GM18507 (cell line): ENCODE measurements around the gene TBC1D5.

Source experiments
- DNase-seq: peaks from one replicate; pipeline ENCODE4 v3.0.0; 2011; ENCODE audit warnings: low read depth; ENCODE audit not compliant: insufficient read length; ENCODE audit errors: extremely low spot score
- FAIRE-seq: peaks from 2 replicates; lab custom pipeline; 2011; peaks lifted over from hg19 to GRCh38; lab: Jason Lieb, UNC

The TBC1D5 gene

GRCh38 chr3:17187589-17188184 is 554.7 kb downstream of the TBC1D5 start:
- FAIRE-seq = no peak
- DNase-seq = no peak

DNA sequence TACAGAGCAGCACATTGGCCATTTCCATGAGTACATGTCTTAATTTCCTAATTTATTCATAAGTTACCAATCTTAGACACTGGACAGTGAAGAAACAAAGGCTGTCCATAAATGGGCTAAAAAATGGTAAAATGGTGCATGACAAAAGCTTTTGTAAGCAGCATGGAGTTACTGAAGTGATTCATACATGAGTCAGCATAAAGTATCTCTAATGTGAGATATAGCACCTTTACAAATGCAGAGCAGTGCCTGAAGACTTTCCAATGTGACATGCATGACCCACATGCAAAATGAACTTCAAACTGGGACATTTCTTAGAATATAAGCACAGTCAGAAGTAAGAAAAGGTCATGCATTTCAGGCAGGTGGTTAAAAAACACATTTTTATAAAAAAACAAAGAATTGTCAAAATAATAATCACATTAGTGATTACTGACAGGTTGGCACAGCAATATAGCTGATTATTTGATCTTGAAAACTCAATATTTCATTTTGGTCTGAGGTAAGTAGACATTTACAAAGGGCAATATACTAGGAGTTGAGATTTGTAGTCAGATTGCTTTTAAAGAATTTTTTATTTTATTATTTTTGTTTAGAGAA is 558.4 kb downstream of the TBC1D5 start:
- DNase-seq = no peak
- no peak for FAIRE-seq

DNA sequence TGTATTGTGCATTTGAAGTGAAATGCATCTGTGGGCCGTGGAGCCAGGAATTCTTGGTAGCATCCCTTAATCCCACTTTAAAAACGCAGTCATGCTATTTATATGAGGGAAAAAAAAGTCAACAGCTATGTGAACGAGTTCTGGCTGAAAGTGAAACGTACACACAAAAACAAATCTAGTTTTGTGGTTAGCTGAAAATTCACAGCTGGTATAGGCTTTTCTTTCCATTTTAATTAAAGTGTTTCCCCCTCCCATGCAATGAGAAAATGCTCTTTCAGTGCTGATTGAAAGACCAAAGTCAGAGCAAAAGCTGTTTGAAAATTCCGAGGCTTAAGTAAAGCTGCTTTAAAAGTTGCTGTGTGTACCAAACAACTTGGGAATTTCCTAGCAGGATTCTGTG is 560.3 kb downstream of the TBC1D5 start:
- FAIRE-seq (peak; percentile 94), DNase-seq (no peak)

GRCh38 chr3:17181413-17181907 is 561.0 kb downstream of the TBC1D5 start:
- no peak for DNase-seq
- FAIRE-seq = no peak

DNA sequence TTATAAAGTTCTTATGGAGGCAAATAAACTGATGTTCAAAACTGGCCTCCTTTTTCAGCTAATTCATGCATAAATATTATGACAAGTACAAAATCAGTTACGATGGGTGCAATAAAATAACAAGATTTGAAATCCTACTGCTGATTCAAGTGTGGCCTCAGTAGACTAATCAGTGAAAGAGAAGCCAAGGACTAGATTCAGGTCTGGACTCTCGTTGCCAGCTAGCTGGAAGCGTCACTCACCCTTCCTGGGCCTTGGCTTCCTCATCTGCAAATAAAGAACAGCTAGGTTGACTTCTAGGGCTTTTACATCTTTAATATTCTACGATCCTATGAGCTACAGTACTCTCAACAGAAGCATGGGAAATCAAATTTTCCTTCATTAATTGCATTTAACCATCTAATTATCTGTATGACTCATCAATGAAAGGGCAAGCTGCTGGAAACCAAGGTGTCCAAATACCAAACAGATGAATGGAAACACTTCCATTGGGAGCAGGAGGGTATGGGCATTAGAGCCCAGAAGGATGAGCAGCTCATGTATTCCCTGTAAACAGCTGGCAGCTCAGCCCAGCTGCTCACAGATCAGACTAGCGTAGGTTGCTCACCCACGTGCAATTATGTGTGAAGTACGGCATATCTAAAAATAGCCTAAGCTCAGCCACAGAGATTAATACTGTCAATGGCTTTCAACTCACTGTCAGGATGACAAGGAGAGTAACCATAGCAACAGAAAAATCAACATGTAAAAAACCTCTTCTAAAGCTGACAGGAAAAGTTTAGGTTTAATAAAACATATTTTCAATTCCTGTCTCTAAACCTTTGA is 562.8 kb downstream of the TBC1D5 start:
- DNase-seq (peak; percentile 14), FAIRE-seq (peak; percentile 42)

DNA sequence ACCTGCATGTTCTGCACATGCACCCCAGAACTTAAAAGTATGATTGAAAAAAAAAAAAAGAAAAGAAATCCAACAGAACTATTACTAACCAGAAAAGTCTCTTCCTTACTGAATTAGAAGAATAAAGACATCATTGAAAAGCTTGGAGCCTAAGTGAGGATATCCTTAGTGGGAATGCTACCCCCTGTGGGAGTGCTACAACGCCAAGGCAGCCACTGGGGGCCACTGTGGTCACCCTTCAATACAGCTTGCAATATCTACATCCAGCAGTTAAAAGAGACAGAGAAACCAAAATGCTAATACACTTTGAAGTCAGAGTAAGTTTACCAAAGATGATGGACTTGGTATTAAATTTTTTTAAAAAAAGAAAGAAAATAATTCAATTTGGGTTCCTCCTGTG is 565.7 kb downstream of the TBC1D5 start:
- no peak for FAIRE-seq

GRCh38 chr3:17175187-17175807 is 567.1 kb downstream of the TBC1D5 start:
- no peak for FAIRE-seq
- no peak for DNase-seq

More for the DNA sequence above, 565.7 kb downstream of the TBC1D5 start:
- no peak for DNase-seq

- FAIRE-seq (no peak), DNase-seq (no peak)
Measured at GRCh38 chr3:17166369-17166768, 576.1 kb downstream of the TBC1D5 start.

GRCh38 chr3:17162116-17162515 is 580.3 kb downstream of the TBC1D5 start:
- FAIRE-seq (no peak), DNase-seq (no peak)

GRCh38 chr3:17160597-17160996 is 581.8 kb downstream of the TBC1D5 start:
- no peak for DNase-seq
- no peak for FAIRE-seq

DNA sequence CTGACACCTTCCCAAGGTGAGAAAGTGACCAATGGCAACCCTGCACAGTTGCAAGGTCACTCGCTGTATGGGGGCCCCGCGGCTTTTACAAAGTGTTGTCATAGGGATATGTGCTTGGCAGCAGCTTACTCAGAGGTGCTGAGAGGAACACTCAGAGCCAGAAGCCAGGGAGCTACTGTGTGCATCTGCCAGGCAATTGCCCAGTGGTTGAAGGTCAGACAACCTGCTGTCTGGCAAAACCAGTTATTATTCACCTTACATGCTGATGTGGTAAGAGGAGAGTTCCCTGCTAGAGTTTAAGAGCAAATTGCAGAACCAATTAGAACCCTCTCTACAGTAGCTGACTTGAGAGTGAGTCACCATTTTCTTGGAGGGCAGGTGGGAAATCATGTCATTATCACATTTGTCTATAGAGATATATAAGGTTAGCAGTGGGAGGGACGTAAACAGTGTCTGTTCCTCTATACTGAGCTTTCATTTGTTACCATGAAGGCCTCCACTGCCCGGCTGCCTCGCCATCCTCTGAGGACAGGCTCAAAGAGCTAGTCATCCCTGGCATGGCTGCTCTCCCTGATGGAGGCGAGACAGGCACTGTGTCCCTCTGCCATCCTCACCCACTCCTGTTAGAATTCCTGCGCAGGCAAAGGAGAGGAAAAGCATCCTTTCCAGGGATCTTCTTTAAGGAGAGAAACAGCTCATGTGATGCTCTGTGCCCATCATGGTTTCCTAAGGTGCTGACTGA is 583.3 kb downstream of the TBC1D5 start:
- no peak for FAIRE-seq

GRCh38 chr3:17157713-17158112 is 584.7 kb downstream of the TBC1D5 start:
- DNase-seq = no peak
- FAIRE-seq = no peak

More for the DNA sequence above, 583.3 kb downstream of the TBC1D5 start:
- no peak for DNase-seq

GRCh38 chr3:17156864-17157263 is 585.6 kb downstream of the TBC1D5 start:
- DNase-seq (no peak), FAIRE-seq (no peak)

DNA sequence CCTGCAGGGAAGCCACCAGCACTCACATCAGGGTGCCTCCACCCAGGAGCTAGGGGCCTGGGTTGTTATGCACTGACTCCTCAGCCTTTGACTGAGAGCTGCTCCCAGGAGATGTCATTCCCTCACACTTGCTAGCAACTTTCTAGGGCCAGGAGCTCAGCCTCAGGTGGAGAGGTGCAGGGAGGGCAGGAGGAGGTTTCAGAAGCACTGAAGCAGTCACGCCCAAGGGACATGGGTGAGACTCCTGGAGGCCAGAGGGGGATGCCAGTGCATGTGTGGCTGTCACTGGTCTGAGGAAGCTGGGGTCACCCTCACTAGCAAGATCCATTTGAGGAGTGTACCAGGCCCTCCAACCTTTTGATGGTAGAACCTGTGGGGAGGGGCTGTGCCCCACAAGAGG is 586.5 kb downstream of the TBC1D5 start:
- DNase-seq (no peak), FAIRE-seq (no peak)

DNA sequence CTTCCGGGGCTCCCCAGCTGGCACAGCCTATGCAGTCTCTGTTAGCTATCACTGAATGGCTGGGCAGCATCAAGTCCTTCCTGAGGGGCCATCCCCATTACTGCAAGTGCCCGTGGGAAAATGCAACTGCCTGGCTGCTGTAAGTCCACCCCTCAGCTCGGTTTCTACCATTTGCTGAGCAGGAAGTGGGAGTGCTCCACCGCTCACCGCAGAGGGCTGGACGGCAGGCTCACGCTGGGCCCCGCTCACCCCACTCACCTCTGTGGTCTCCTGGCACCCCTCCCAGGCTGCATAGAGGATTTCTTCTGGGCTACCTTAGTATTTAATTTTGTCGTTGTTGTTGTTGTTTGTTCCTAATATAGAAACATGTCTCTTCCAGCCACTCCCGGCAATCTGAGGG is 587.5 kb downstream of the TBC1D5 start:
- no peak for FAIRE-seq
- no peak for DNase-seq

DNA sequence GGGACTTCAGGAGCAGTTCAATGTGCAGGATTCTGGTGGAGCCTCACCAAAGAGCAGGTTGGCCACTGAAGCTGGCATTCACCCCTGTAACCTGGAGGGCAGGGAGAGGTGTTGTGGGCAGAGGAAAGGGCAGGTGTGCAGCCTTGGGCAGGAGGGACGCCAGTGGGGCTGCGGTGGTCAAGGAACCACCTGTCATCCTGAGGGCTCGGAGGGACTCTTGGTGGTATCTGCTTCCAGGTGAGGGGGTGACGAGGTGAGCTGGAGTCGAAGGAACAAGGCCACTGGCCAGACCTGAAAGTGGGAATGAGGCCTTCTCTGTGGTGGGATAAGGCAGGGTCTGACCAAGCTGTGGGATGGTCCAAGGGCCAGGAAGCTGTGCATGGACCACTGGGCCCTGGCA is 588.2 kb downstream of the TBC1D5 start:
- FAIRE-seq (no peak), DNase-seq (no peak)

GRCh38 chr3:17153209-17153608 is 589.2 kb downstream of the TBC1D5 start:
- FAIRE-seq = no peak

GRCh38 chr3:17151598-17152373 is 590.6 kb downstream of the TBC1D5 start:
- FAIRE-seq (peak; percentile 98), DNase-seq (peak; percentile 82)

More at GRCh38 chr3:17153209-17153608, 589.2 kb downstream of the TBC1D5 start:
- DNase-seq = no peak

- no peak for DNase-seq
- FAIRE-seq = no peak
Measured at GRCh38 chr3:17149076-17149475, 593.4 kb downstream of the TBC1D5 start.
